Muscle of arm (tissue), 12 donors: ENCODE measurements around the gene GSTM3. TPM values are rescaled to one million over a fixed set of nuclear protein-coding genes. Genes with fewer than 3 reads are reported as not detected.
"Not testable (repeated sequence)": the region's sequence is repeated elsewhere in the genome, so short reads cannot be mapped to it uniquely, and the experiment has no call there.

ENCODE experiments used
- DNase-seq: peaks from one replicate; pipeline ENCODE4 v3.0.0-alpha.2; 2013
- polyA plus RNA-seq, 12 donors: library from polyadenylated mRNA; unstranded; fragments of 120-200 nt; gene quantifications; one replicate each; pipeline ENCODE4 v1.2.1, GENCODE V29; 2013; ENCODE audit not compliant: insufficient read length in 12 of 12

Gene GSTM3
- polyA plus RNA-seq, 12 donors: 17.8 to 60.4 (median 38.3) TPM; not detected in 1

DNA sequence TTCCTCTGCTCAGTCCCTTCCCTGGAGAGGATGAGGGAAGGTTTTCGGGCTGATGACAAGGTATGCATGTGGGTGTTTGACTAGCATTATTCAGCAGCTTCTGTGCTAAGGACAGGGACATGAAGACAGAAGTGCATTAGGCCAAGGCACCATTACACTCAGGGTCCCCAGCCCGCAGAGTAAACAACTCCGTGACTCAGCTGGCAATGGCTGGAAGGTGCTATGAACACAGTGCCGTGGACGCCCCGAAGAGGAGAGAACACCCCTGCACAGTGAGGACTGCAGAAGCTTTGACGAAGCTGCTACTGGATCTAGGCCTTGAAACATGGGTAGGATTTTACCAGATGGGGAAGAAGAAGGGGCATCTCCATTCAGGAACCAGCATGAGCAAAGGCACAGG is 36.6 kb upstream of the GSTM3 start:
- no peak for DNase-seq

DNA sequence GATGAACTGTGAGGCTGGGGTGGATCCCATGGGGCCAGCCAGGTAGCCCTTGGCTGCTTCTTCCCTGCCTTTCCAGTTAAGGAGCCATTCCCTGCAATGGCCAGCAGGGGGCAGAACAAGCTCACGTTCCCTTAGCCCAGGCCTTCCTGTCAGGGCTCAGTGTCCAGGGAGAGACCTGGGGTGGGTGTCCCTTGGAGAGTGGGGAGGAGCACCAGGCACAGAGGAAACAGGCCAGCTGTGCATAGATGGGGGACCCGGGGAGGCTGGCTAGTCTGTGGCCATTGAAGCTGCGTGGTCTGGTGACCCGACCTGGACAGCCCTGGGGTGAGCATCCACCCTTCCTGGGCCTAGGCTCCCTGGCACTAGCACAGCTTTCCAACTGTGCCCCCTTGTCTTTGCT is 36.1 kb upstream of the GSTM3 start:
- DNase-seq: peak; percentile 84

DNA sequence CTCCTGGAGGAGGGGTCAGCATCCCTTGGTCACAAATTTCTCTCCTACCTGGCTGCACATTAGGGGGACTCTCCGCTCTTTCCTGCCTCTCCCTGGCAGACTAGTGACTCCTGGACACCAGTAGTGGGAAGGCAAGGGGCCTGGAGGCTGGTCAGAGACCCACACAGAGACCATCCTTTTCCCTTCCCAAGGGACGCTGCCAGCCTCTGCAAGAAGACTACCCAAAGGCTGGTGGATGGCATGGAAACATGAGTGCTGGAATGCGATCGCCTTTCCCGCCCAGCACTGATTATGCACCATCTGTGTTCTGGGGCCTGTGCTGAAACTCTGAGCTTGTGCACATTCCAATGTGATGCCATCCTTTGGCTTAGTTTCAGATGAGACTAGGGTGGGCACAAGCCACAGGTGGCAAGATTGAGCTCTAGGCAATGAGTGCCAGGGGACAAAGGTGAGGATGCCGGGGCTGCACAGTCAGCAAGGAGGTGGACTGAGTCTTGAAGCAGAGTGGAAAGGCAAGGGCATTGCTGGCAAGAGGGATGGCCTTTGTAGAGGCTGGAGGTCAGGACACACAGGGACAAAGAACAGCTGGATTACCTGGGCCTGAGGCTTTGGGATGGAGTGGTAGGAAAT is 35.5 kb upstream of the GSTM3 start:
- no peak for DNase-seq

DNA sequence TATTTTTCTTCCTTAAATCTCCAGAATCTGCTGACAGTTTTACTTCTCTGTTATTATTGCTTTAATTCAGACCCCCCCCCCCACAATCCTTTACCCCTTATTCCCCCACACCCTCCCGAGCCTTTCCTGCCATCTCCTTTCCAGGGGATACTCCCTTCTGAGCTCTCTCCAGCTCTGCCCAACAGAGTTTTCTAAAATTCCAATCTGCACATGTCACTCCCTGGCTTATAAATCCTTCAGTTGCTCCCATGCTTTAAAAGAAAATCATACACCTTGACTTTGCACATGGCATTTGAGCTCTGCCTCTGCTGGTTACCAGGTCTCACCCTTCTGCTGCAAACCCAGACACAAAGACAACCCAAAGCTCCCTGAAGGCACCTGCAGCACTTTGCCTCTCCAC is 34.6 kb upstream of the GSTM3 start:
- DNase-seq: no peak

DNA sequence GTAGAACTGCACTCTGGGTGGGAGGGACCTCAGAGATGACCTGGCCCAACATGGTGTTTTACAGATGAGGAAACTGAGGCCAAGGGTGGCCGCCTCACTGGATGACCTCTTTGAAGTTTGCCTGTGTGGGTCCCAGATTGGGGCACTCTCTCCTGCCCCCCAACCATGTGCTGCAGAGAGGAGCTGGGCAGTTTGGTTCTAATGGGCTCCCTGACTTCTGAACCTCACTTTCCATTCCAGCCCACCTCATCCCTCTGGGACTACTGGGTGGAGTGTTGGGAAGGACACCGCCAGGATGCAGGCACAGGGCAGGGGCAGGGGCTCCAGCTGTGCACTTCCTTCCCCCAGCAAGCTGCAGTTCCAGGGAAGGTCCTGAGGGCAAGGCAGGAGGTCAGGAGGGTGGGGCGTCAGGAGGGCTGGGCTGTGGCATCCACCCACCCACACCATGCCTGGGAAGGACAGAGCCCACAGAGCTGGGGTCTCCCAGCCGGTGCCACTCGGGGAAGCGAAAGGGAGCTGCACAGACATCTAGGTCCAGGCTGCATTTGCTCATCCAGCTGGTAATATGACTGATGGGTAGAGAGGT is 33.2 kb upstream of the GSTM3 start:
- DNase-seq: no peak

DNA sequence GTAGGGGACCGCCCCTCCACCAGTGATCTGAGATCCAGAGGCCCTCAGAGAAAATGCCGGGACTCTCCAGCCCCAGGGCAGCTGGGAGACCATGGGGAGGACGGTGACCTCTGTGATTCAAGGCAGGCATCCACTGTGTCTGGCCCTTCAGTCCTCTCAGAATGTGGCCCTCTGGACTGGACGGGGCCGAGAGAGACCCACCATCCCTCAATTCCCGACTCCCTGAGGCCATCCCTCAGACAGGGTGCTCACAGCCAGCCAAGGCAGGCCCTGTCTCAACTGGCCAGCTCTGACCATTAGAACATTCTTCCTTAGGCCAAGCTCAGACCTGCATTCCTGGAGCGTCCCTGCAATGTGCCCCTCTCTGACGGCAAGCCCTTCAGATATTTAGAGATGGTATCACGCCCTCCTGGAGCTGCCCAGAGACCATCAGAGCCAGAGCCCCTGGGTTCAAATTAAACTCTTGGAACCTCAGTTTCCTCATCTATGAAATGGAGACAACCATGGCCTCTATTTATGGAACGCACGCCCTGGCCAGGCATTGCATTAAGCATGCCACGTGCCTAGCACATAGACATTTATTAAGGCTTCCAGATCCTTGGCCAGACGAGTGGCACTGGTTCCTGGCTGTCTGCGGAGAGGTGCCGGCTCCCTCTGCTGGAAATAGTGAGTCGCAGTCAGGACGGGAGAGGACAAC is 32.5 kb upstream of the GSTM3 start:
- peak; percentile 85 for DNase-seq

DNA sequence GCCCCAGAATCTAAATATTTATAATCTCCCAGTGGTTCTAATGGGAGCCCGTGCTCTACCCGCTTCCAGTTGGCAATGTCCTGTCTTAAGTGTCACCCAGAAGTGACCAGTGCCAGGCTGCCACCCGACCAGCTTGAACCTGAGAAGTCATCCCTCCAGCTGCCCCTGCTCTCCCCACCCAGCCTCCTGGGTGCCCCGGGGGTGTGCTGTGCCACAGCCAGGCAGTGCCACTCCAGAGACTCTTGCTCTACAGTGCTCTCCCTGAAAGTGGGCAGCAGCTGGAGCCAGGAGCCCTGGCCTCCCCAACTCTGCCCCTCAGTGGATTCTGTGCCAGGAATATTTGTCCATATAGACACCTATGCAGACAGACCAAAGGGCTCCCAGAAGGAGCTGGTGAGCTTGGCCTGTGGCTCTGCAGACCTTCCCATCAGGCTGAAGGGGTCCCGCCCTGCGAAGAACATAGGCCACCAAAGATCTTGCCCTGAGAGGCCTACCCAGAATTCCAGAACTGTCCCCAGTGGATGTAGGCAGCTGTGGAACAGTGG is 31.9 kb upstream of the GSTM3 start:
- DNase-seq: no peak

DNA sequence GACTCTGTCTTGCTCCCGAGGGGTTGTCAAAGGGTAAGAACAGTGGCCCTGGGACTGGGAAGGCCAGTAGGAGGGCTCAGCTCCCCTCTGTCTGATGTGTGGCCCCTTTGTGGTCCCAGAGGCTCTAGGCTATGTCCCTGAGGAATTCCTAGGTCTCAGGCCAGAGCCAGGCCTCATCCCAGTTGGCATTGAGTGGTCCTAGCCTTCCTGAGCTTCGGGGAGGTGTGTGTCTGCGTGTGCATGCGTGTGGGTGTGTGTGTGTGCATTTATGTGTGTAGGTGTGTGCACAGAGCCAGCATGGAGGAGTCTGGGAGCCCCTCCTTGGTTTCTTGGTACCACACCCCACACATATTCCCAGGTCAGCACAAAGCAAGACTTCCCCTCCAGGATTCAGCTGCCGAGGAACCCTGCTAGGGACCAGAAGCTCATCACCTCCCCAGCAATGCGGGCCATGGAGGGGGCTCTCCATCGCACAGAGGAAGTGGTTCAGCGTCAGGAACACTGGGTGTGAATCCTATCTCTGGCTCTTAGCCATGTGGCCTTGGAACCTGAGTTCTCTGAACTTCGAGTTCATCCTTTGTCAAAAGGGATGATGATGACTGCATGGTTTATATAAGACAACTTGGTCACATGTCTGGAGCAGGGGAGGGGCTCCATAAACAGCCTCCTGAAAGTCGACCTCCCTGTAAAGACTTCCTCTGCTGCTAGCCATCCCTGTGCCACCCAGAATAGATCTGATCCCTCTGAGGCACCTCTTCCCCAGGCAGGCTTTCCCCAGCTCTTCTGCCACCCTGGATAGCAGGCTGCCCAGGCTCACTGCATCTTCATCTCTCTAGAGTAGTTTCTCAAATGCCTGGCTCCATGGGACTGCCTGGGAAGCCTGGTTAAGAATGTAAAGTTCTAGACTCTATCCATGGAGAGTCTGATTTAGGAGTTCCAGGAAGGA is 31.1 kb upstream of the GSTM3 start:
- no peak for DNase-seq

DNA sequence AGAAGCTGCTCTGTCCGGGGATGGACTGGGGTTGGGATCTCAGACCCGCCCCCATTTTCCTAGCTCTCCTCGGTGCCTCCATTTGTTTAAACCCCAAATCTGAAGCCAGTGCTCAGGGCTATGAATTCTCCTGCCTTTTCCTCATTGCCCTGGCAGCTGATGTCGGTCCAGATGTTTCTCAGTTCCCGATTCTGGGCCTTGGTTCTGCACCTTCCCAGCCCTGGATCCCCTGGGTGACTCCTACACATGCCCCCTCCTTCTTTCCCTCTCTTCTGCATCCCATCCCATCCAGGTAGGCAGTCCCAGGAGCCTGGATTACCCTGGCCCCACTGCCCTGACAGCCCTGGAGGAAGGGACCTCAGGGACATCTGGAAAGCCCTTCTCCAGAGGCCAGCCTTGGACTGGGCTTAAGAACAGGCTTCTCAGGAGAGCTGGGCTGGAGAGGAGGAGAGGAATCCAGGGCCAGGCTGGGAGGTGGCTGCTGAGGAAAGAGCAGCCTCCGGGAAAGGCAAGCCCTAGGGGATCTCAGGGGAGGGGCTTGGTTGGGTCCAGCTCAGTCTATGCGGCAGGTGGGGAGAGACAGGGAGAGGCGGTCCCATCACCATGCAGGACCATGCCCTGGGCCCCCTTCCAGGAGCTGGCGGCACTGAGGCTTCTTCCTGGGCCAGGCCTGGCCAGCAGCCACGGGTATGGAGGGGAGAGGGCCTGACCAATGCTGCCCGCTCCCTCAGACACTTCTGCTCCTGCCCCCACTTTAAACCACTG is 29.7 kb upstream of the GSTM3 start:
- no peak for DNase-seq

DNA sequence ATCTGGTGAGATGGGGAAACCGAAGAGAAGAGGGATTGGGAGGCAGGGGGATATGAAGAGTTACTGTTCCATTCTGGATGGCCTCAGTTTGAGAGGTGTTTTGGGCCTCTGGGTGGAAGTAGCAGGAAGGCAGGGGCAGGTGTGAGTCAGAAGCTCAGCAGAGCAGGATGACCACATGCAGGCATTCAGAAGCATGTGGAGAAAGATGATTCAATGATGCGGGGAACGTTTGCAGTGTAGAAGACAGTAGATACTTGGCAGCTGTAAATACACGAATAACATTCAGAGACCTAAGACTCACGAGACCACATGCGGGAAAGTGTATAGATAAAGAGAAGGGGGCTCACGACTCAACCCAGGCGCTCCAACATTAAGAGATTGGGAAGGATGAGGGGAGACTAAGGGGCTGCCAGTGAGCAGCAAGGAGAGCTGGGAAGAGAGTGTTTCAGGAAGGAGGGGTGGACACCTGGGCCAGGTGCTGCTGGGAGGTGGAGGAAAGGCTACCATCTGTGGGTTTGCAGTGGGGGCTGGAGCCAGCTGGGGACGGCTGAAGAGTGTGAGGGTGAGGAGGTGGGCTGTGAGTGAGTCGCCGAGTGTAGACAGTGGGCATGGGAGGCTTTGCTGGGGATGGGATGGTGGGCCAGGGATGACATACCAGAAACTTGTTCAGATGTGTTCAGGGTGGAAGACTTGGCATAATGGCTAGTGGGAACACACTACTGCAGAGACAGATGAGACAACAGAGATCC is 28.7 kb upstream of the GSTM3 start:
- no peak for DNase-seq

DNA sequence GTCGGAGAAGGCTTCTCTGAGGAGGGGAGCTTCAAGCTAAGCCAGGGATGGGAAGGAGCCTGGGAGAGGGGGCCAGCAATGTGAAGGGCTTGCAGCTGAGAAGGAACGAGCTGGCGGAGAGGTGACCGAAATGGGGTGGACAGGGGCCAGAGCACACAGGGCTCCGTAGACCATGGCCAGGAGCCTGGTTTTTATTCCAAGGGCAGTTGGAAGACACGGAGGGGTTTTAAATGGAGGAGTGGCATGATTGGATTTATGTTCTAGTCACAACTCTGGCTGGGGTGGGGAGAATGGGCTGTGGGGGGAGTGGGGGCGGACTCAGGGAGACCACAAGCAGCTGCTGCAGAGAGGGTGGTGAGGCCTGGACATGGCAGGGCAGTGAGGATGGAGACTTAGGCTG is 28.0 kb upstream of the GSTM3 start:
- DNase-seq: no peak

DNA sequence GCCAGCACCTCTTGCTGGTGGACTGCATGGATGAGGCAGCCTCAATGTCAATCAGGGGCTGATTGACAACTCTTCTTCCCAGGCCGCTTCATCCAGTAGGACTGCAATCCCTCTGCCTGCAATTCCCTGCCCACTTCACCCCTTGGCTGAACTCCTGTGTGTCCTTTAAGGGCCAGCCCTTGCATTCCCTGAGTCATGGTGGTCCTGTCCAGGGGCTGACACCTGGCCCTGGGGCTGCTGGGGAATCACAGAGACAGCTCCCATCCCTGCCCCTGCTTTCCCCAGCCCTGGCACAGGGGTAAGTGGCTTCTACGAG is 27.5 kb upstream of the GSTM3 start:
- DNase-seq: no peak

DNA sequence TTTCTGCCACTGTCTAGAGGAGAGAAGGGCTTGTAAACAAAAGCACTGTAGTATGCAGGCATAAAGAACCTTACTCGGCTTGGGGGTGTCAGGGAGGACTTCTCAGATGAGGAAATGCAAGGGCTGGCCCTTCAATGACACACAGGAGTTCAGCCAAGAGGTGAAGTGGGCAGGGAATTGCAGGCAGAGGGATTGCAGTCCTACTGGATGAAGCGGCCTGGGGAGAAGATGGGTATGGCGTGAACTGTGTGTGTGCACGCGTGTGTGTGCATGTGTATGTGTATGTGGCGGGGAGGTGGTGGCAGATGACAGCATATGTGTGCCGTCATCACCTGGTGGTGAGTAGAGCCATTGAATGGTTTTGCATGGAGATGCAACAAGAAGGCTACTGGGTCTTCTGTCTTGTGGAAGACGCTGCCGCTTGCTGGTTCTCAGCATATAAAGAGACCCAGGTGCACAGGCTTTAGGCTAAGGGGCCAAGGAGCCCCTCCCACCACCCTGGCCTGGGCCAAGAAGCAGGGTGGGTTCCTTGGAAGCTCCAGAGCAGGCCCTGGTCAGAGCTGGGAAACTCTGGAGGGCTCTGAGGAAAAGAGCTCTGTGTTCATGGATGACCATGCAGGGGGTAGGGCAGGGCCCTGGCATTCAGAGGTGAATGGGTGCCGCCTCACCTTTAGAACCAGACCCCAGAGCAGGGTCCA is 26.9 kb upstream of the GSTM3 start:
- no peak for DNase-seq

DNA sequence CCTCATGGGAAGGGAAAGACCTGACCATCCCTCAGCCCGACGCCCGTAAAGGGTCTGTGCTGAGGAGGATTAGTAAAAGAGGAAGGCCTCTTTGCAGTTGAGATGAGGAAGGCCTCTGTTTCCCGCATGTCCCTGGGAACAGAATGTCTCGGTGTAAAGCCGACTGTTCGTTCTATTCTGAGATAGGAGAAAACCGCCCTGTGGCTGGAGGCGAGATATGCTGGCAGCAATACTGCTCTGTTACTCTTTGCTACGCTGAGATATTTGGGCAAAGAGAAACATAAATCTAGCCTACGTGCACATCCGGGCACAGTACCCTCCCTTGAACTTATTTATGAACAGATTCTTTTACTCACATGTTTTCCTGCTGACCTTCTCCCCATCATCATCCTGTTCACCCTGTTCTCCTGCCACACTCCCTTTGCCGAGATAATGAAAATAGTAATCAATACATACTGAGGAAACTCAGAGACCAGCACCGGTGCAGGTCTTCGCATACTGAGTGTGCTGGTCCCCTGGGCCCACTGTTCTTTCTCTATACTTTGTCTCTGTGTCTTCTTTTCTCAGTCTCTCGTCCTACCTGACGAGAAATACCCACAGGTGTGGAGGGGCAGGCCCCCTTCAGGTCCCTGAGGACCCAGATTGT is 26.3 kb upstream of the GSTM3 start:
- DNase-seq: not testable (repeated sequence)

DNA sequence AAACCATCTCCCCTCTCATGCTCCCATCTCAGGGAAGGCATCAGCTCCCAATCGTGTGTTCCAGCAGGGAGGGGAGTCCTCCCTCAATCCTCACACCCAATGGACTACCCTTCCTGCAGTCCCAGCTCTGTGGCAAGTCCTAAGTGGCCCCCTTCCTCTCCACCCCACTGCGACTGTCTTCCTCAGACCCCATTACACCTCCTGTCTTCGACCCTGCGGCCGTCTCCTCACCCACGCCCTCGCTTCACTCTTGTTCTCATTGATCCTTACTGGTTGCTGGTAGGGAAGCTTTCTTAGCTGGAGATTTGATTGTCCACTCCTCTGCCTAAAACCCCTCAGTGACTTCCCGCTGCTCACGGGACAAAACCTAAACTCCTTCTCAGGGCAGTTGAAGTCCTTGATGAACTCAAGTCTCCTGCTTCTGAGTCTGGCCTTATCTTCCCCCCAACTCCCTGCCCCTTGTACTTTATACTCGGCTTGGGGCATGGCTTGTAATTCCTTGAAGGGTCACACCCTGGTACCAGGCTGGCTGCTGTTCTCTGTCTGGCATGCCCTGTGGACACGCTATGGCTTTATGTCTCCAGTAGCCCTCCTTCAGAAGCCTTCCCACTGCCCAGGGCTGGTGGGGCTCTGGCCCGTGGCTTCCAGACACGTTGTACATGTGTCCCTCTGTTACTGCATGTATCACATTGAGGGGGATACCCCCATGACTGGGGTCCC is 25.2 kb upstream of the GSTM3 start:
- DNase-seq: no peak

DNA sequence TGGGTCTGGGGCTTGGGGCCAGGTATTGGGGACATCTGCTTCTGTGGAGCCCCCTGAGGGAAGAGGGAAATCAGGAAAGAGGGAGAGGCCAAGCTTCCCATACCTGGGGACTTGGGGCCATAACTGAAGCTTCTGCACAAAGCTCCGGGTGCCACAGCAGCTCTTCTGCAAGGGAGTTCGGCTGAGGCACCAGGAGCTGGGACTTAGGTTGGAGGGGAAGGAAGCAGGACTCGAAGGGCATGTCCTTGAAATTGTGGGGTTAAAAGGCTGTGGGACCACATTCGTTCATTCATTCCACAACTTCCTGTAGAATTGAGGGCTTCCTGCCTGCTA is 24.6 kb upstream of the GSTM3 start:
- no peak for DNase-seq

DNA sequence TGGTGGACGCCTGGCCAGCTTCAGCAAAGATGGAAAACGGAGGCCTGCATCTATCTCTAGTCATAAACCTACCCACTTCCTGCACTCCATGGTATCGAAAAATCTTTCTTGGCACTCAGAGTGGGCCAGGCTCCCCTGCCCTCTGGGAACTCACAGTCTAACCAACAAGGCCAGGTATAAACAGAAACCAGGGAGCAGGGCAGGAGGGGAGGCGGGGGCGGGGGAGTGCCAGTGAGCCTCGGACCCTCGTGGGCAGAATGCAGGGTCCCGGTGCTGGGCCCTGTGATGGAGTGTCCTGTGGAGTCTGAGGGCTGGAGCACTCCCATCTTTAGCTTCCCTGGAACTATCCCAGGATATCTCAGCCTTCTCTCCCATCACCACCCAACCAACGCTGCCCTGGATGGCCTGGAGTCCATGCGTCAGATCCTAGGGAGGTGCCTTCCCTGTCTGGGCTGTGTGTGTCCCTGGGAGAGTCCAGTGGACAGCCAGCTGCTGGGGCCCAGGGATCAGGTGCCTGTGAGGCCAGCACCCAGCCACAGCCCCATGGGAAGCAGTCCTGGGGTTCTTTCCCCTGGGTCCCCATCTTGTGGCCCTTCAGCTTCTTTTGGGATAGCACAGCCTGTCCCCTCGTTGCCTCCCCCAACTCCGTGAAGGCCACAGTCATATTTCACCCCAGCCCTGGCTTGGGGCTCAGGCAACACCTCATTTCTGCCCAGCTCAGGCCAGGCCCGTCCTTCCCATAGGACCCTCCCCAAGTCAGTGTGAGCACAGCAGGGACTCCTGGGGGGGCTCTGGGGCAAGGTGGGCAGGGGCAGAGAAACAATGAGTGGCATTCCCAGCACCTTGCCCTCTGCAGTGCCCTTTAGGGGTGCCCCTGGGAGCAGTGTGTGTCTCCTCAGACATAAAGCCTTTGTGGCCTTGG is 24.0 kb upstream of the GSTM3 start:
- DNase-seq: no peak
